HepG2 (cell line): ENCODE data around the gene BMP6. TPM values are rescaled to one million over a fixed set of nuclear protein-coding genes. Genes with fewer than 3 reads are reported as not detected.

Source experiments
- FOXK1 ChIP-seq: sonication (generic); formaldehyde crosslinking; IDR thresholded peaks from 2 replicates; pipeline ENCODE4 v1.4.0; 2020; ENCODE audit warnings: low read depth, missing genetic modification reagents, borderline replicate concordance
- FOXK2 ChIP-seq: fragments of 450-650 bp; IDR thresholded peaks from 2 replicates; pipeline ENCODE4 v1.6.1; 2016
- HNRNPUL1 ChIP-seq: fragments of 200-400 bp; formaldehyde crosslinking; IDR thresholded peaks from 2 replicates; pipeline ENCODE4 v1.6.1; 2017; ENCODE audit warnings: low read depth, mild to moderate bottlenecking, low read length, moderate library complexity
- MXD4 ChIP-seq: IDR thresholded peaks from 2 replicates; pipeline ENCODE4 v1.6.1; 2016; ENCODE audit warnings: mild to moderate bottlenecking, missing biosample characterization, missing genetic modification reagents
- NFKB2 ChIP-seq: sonication (generic); formaldehyde crosslinking; IDR thresholded peaks from 2 replicates; pipeline ENCODE4 v1.4.0; 2020; ENCODE audit warnings: missing genetic modification reagents, borderline replicate concordance
- PCBP1 ChIP-seq: fragments of 200-400 bp; formaldehyde crosslinking; IDR thresholded peaks from 2 replicates; pipeline ENCODE4 v1.6.1; 2017; ENCODE audit warnings: mild to moderate bottlenecking, low read depth, low read length, borderline replicate concordance
- RFX5 ChIP-seq: IDR thresholded peaks from 2 replicates; pipeline ENCODE4 v1.6.1; 2011; ENCODE audit warnings: low read depth, low read length, improper control_type of control experiment
- SAFB2 ChIP-seq: sonication (generic); formaldehyde crosslinking; IDR thresholded peaks from 2 replicates; pipeline ENCODE4 v1.5.1; 2020; ENCODE audit warnings: missing genetic modification reagents, low read depth, mild to moderate bottlenecking, borderline replicate concordance
- SIN3B ChIP-seq: fragments of 150-350 bp; IDR thresholded peaks from 2 replicates; pipeline ENCODE4 v1.6.1; 2014; ENCODE audit warnings: low read length
- SRY ChIP-seq: sonication (generic); formaldehyde crosslinking; IDR thresholded peaks from 2 replicates; pipeline ENCODE4 v1.8.0; 2022; ENCODE audit warnings: mild to moderate bottlenecking, missing genetic modification reagents
- ZNF17 ChIP-seq: sonication (generic); formaldehyde crosslinking; IDR thresholded peaks from 2 replicates; pipeline ENCODE4 v1.5.0; 2020; ENCODE audit warnings: mild to moderate bottlenecking, missing genetic modification reagents
- ZNF264 ChIP-seq: sonication (generic); formaldehyde crosslinking; IDR thresholded peaks from 2 replicates; pipeline ENCODE4 v1.4.0; 2020; ENCODE audit warnings: missing genetic modification reagents
- ZNF7 ChIP-seq: IDR thresholded peaks from 2 replicates; pipeline ENCODE4 v1.6.1; 2016; ENCODE audit warnings: missing biosample characterization, missing genetic modification reagents
- polyA plus RNA-seq, 8 experiments: library from polyadenylated mRNA; depleted of rRNA in 3 of 8; stranded (reverse) in 7 of 8; unstranded in 1 of 8; fragments of >200 nt; fragmentation: Illumina TruSeq in 4 of 8; extraction: Trizol in 4 of 8; gene quantifications; 2 replicates each; pipeline versions ENCODE4 v1.2.1 to v1.2.3, GENCODE V29; 2011 to 2016; ENCODE audit warnings: low read depth in 4 of 8, missing spikeins in 1 of 8, mixed read lengths in 1 of 8; ENCODE audit not compliant: insufficient read depth in 1 of 8
- total RNA-seq, 5 experiments: library from RNA; depleted of rRNA; stranded (reverse); fragments of >200 nt; fragmentation: Illumina TruSeq; extraction: Trizol; gene quantifications; 2 replicates each; pipeline ENCODE4 v1.2.3, GENCODE V29; 2016; ENCODE audit warnings: low read depth in 1 of 5
- TF ChIP-seq, protein P1 (sequence below): sonication (generic); formaldehyde crosslinking; IDR thresholded peaks from 2 replicates; pipeline ENCODE4 v1.8.1; 2023; ENCODE audit warnings: mild to moderate bottlenecking, inconsistent platforms, moderate library complexity, missing genetic modification reagents, borderline replicate concordance
- TF ChIP-seq, protein P2 (sequence below): sonication (generic); formaldehyde crosslinking; IDR thresholded peaks from 2 replicates; pipeline ENCODE4 v1.9.0; 2022; ENCODE audit warnings: low read depth, missing genetic modification reagents
- TF ChIP-seq, protein P3 (sequence below): sonication (generic); formaldehyde crosslinking; IDR thresholded peaks from 2 replicates; pipeline ENCODE4 v1.5.1; 2020; ENCODE audit warnings: mild to moderate bottlenecking, missing genetic modification reagents, moderate library complexity
- TF ChIP-seq, protein P4 (sequence below): sonication (generic); formaldehyde crosslinking; IDR thresholded peaks from 2 replicates; pipeline ENCODE4 v1.5.1; 2020; ENCODE audit warnings: mild to moderate bottlenecking, moderate library complexity, missing genetic modification reagents
- TF ChIP-seq, protein P5 (sequence below): sonication (generic); formaldehyde crosslinking; IDR thresholded peaks from 2 replicates; pipeline ENCODE4 v1.4.0; 2020; ENCODE audit warnings: missing genetic modification reagents, mild to moderate bottlenecking, borderline replicate concordance
- TF ChIP-seq, protein P6 (sequence below): IDR thresholded peaks from 2 replicates; pipeline ENCODE4 v1.6.1; 2012; ENCODE audit warnings: low read length, improper control_type of control experiment

Gene BMP6
- total and polyA plus RNA-seq, 2 of the 13 experiments (the other 11 are each of a cell fraction or from before 2014, with no cell fraction given), result 0.09 to 0.18 TPM

DNA sequence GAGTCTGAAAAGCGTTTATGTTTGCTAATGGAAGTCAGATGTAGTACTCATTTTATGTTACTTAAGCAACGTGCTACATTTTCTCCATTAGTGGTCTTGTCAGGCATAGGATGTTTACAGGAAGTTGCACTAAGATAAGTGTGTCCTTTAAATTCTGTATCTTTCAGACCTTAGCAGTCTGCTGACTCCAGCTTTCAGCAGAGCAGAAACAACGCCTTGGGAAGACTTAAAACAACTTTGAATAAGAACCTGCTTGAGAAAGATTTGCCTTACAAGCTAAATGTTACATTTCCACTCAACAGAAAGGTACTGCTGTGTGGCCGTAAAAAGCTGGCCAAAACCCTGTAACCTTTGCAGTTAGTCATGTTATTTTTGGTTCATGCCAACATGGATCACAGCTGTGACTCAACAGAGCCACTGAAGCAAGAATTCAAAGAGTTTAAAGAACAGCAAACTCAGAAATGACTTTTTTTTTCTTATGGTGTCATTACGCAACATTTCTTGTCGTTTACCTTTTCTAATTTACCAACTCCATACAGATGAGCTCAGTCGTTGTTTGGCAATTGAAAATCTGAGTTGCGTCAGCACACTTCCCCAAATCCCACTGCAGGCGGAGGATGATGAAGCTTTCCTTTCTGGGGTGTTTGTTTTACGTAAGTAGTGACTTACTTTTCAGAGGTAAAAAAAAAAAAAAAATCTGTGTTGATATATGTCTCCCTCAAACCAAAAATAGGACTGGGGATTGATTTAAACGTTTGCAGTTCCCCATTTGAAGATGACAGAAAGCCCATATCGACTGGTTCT is 27.9 kb upstream of the BMP6 start (continued):
- TF ChIP-seq, protein P1, sequence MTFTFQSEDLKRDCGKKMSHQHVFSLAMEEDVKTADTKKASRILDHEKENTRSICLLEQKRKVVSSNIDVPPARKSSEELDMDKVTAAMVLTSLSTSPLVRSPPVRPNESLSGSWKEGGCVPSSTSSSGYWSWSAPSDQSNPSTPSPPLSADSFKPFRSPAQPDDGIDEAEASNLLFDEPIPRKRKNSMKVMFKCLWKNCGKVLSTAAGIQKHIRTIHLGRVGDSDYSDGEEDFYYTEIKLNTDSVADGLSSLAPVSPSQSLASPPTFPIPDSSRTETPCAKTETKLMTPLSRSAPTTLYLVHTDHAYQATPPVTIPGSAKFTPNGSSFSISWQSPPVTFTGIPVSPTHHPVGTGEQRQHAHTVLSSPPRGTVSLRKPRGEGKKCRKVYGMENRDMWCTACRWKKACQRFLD (CRISPR knock-in tag), result no peak
- TF ChIP-seq SRY (CRISPR knock-in tag) (no peak), ZNF17 (CRISPR knock-in tag) (no peak), SIN3B (no peak), ZNF7 (CRISPR knock-in tag) (peak; percentile 99), FOXK1 (CRISPR knock-in tag) (peak; percentile 87; the same call in 1 of the 2 replicates), SAFB2 (CRISPR knock-in tag) (no peak), MXD4 (CRISPR knock-in tag) (no peak; the same call in 1 of the 2 replicates), ZNF264 (CRISPR knock-in tag) (no peak), FOXK2 (no peak), NFKB2 (CRISPR knock-in tag) (no peak), RFX5 (no peak), HNRNPUL1 (no peak), PCBP1 (no peak)
- TF ChIP-seq, protein P2, sequence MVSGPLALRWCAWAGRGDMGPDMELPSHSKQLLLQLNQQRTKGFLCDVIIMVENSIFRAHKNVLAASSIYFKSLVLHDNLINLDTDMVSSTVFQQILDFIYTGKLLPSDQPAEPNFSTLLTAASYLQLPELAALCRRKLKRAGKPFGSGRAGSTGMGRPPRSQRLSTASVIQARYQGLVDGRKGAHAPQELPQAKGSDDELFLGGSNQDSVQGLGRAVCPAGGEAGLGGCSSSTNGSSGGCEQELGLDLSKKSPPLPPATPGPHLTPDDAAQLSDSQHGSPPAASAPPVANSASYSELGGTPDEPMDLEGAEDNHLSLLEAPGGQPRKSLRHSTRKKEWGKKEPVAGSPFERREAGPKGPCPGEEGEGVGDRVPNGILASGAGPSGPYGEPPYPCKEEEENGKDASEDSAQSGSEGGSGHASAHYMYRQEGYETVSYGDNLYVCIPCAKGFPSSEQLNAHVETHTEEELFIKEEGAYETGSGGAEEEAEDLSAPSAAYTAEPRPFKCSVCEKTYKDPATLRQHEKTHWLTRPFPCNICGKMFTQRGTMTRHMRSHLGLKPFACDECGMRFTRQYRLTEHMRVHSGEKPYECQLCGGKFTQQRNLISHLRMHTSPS, result no peak
- TF ChIP-seq, protein P3, sequence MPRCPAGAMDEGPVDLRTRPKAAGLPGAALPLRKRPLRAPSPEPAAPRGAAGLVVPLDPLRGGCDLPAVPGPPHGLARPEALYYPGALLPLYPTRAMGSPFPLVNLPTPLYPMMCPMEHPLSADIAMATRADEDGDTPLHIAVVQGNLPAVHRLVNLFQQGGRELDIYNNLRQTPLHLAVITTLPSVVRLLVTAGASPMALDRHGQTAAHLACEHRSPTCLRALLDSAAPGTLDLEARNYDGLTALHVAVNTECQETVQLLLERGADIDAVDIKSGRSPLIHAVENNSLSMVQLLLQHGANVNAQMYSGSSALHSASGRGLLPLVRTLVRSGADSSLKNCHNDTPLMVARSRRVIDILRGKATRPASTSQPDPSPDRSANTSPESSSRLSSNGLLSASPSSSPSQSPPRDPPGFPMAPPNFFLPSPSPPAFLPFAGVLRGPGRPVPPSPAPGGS (CRISPR knock-in tag), result no peak
- TF ChIP-seq, protein P4, sequence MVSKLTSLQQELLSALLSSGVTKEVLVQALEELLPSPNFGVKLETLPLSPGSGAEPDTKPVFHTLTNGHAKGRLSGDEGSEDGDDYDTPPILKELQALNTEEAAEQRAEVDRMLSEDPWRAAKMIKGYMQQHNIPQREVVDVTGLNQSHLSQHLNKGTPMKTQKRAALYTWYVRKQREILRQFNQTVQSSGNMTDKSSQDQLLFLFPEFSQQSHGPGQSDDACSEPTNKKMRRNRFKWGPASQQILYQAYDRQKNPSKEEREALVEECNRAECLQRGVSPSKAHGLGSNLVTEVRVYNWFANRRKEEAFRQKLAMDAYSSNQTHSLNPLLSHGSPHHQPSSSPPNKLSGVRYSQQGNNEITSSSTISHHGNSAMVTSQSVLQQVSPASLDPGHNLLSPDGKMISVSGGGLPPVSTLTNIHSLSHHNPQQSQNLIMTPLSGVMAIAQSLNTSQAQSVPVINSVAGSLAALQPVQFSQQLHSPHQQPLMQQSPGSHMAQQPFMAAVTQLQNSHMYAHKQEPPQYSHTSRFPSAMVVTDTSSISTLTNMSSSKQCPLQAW (CRISPR knock-in tag), result no peak
- TF ChIP-seq, protein P5, sequence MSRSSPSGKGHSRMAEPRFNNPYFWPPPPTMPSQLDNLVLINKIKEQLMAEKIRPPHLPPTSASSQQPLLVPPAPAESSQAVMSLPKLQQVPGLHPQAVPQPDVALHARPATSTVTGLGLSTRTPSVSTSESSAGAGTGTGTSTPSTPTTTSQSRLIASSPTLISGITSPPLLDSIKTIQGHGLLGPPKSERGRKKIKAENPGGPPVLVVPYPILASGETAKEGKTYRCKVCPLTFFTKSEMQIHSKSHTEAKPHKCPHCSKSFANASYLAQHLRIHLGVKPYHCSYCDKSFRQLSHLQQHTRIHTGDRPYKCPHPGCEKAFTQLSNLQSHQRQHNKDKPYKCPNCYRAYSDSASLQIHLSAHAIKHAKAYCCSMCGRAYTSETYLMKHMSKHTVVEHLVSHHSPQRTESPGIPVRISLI (CRISPR knock-in tag), result peak; percentile 95
- TF ChIP-seq, protein P6, sequence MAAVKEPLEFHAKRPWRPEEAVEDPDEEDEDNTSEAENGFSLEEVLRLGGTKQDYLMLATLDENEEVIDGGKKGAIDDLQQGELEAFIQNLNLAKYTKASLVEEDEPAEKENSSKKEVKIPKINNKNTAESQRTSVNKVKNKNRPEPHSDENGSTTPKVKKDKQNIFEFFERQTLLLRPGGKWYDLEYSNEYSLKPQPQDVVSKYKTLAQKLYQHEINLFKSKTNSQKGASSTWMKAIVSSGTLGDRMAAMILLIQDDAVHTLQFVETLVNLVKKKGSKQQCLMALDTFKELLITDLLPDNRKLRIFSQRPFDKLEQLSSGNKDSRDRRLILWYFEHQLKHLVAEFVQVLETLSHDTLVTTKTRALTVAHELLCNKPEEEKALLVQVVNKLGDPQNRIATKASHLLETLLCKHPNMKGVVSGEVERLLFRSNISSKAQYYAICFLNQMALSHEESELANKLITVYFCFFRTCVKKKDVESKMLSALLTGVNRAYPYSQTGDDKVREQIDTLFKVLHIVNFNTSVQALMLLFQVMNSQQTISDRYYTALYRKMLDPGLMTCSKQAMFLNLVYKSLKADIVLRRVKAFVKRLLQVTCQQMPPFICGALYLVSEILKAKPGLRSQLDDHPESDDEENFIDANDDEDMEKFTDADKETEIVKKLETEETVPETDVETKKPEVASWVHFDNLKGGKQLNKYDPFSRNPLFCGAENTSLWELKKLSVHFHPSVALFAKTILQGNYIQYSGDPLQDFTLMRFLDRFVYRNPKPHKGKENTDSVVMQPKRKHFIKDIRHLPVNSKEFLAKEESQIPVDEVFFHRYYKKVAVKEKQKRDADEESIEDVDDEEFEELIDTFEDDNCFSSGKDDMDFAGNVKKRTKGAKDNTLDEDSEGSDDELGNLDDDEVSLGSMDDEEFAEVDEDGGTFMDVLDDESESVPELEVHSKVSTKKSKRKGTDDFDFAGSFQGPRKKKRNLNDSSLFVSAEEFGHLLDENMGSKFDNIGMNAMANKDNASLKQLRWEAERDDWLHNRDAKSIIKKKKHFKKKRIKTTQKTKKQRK, result no peak
